ENCODE measurements around the gene TNFAIP8L1.

The TNFAIP8L1 gene

GRCh38 chr19:4598712-4599111, 40.6 kb upstream of the TNFAIP8L1 start:
- no CpG with 5 or more reads among the region's 17 CpGs for WGBS, 2 donors (ENCODE audit: extremely low coverage in 2 of 2, insufficient read length in 2 of 2, insufficient replicate concordance in 1 of 2)
- peak overlapping the region; percentile 94 for H2BK5ac ChIP-seq (ENCODE audit: low read length)
- peak overlapping the region; percentile 85 for H3K23ac ChIP-seq (ENCODE audit: low read depth, low read length, poor library complexity)
- no peaks in the 10 kb centered on the region for H3K27me3 ChIP-seq (ENCODE audit: control insufficient read depth in 3 of 3, insufficient read depth in 3 of 3, low read depth in 1 of 3, low read length in 3 of 3)
- H3K4me3 ChIP-seq (ENCODE audit: low read length in 2 of 2): peak overlapping the region in 1 of 2 donors; percentile 44
- no peak for DNase-seq (ENCODE audit: low spot score)
- peak overlapping the region; percentile 99 for H3K18ac ChIP-seq (ENCODE audit: low read length)
- peak overlapping the region; percentile 46 for H2BK15ac ChIP-seq (ENCODE audit: low read length)
- H3K4me2 ChIP-seq (ENCODE audit: insufficient read depth, low read length, poor library complexity, severe bottlenecking): peak overlapping the region; percentile 97
- peak overlapping the region; percentile 90 for H2AK5ac ChIP-seq (ENCODE audit: low read depth, low read length)
- H3K9me3 ChIP-seq (replicated peaks in 1 of 2; ENCODE audit: control insufficient read depth in 2 of 2, insufficient read depth in 1 of 2, low read depth in 1 of 2, low read length in 2 of 2): peaks cover 0 to 2% of the 10 kb centered on the region in 2 donors
- H3K14ac ChIP-seq (ENCODE audit: low read length): peak overlapping the region; percentile 82
- peaks cover 8 to 13% of the 10 kb centered on the region in 2 donors for H3K4me1 ChIP-seq (ENCODE audit: control insufficient read depth in 2 of 2, insufficient read depth in 1 of 2, low read depth in 1 of 2, low read length in 2 of 2)
- H4K91ac ChIP-seq (ENCODE audit: low read depth, low read length, poor library complexity): no peak overlapping the region
- peaks cover 3% of the 10 kb centered on the region for H3K79me1 ChIP-seq (ENCODE audit: low read depth, low read length)
- H2BK12ac ChIP-seq (ENCODE audit: low read length): no peak overlapping the region
- no peak overlapping the region for H4K8ac ChIP-seq (ENCODE audit: low read depth, low read length)
- H3K9ac ChIP-seq (ENCODE audit: low read depth, low read length, poor library complexity): peak overlapping the region; percentile 81
- H3K4ac ChIP-seq (ENCODE audit: low read length): peak overlapping the region; percentile 89
- H3K27ac ChIP-seq (replicated peaks; ENCODE audit: low read length): peak overlapping the region; percentile 86
- no peaks in the 10 kb centered on the region for H3K36me3 ChIP-seq (replicated peaks in 1 of 2; ENCODE audit: control insufficient read depth in 2 of 2, insufficient read depth in 2 of 2, low read length in 2 of 2)
- peak overlapping the region; percentile 96 for H2AFZ ChIP-seq (ENCODE audit: low read length)
- H2BK120ac ChIP-seq (ENCODE audit: low read depth, low read length): peak overlapping the region; percentile 76

- Histone ChIP-seq H3K4me3 (ENCODE audit: low read length in 2 of 2) (no peak overlapping the region), H3K14ac (ENCODE audit: low read length) (no peak overlapping the region), H2BK15ac (ENCODE audit: low read length) (peak overlapping the region; percentile 96), H3K27me3 (ENCODE audit: control insufficient read depth in 3 of 3, insufficient read depth in 3 of 3, low read depth in 1 of 3, low read length in 3 of 3) (no peaks in the 10 kb centered on the region), H2BK5ac (ENCODE audit: low read length) (peak overlapping the region; percentile 88), H3K23ac (ENCODE audit: low read depth, low read length, poor library complexity) (no peak overlapping the region), H3K4me1 (ENCODE audit: control insufficient read depth in 2 of 2, insufficient read depth in 1 of 2, low read depth in 1 of 2, low read length in 2 of 2) (peaks cover 8 to 9% of the 10 kb centered on the region in 2 donors), H2AK5ac (ENCODE audit: low read depth, low read length) (peak overlapping the region; percentile 30), H4K8ac (ENCODE audit: low read depth, low read length) (no peak overlapping the region), H2BK120ac (ENCODE audit: low read depth, low read length) (peak overlapping the region; percentile 24), H2BK12ac (ENCODE audit: low read length) (peak overlapping the region; percentile 63), H3K18ac (ENCODE audit: low read length) (peak overlapping the region; percentile 81), H3K27ac (replicated peaks; ENCODE audit: low read length) (peak overlapping the region; percentile 46), H3K79me1 (ENCODE audit: low read depth, low read length) (peaks cover 3% of the 10 kb centered on the region), H3K9me3 (replicated peaks in 1 of 2; ENCODE audit: control insufficient read depth in 2 of 2, insufficient read depth in 1 of 2, low read depth in 1 of 2, low read length in 2 of 2) (peaks cover 0 to 2% of the 10 kb centered on the region in 2 donors), H3K36me3 (replicated peaks in 1 of 2; ENCODE audit: control insufficient read depth in 2 of 2, insufficient read depth in 2 of 2, low read length in 2 of 2) (no peaks in the 10 kb centered on the region), H4K91ac (ENCODE audit: low read depth, low read length, poor library complexity) (no peak overlapping the region), H2AFZ (ENCODE audit: low read length) (no peak overlapping the region), H3K4me2 (ENCODE audit: insufficient read depth, low read length, poor library complexity, severe bottlenecking) (no peak overlapping the region), H3K9ac (ENCODE audit: low read depth, low read length, poor library complexity) (no peak overlapping the region), H3K4ac (ENCODE audit: low read length) (no peak overlapping the region)
- no CpG with 5 or more reads among the region's 10 CpGs for WGBS, 2 donors (ENCODE audit: extremely low coverage in 2 of 2, insufficient read length in 2 of 2, insufficient replicate concordance in 1 of 2)
- no peak for DNase-seq (ENCODE audit: low spot score)
Observed at GRCh38 chr19:4600082-4600481, 39.2 kb upstream of the TNFAIP8L1 start.

GRCh38 chr19:4600893-4601292, 38.4 kb upstream of the TNFAIP8L1 start:
- Histone ChIP-seq H3K27ac (replicated peaks; ENCODE audit: low read length) (no peak overlapping the region), H3K4me3 (ENCODE audit: low read length in 2 of 2) (no peak overlapping the region), H3K23ac (ENCODE audit: low read depth, low read length, poor library complexity) (no peak overlapping the region), H2AFZ (ENCODE audit: low read length) (no peak overlapping the region), H3K14ac (ENCODE audit: low read length) (no peak overlapping the region), H3K79me1 (ENCODE audit: low read depth, low read length) (peaks cover 3% of the 10 kb centered on the region), H2BK15ac (ENCODE audit: low read length) (peak overlapping the region; percentile 1), H2BK5ac (ENCODE audit: low read length) (no peak overlapping the region), H2AK5ac (ENCODE audit: low read depth, low read length) (no peak overlapping the region), H3K9me3 (replicated peaks in 1 of 2; ENCODE audit: control insufficient read depth in 2 of 2, insufficient read depth in 1 of 2, low read depth in 1 of 2, low read length in 2 of 2) (peaks cover 0 to 2% of the 10 kb centered on the region in 2 donors), H3K4me1 (ENCODE audit: control insufficient read depth in 2 of 2, insufficient read depth in 1 of 2, low read depth in 1 of 2, low read length in 2 of 2) (peaks cover 8 to 9% of the 10 kb centered on the region in 2 donors), H4K91ac (ENCODE audit: low read depth, low read length, poor library complexity) (no peak overlapping the region), H4K8ac (ENCODE audit: low read depth, low read length) (no peak overlapping the region), H3K18ac (ENCODE audit: low read length) (no peak overlapping the region), H3K4ac (ENCODE audit: low read length) (no peak overlapping the region), H3K9ac (ENCODE audit: low read depth, low read length, poor library complexity) (no peak overlapping the region), H2BK120ac (ENCODE audit: low read depth, low read length) (no peak overlapping the region), H3K36me3 (replicated peaks in 1 of 2; ENCODE audit: control insufficient read depth in 2 of 2, insufficient read depth in 2 of 2, low read length in 2 of 2) (no peaks in the 10 kb centered on the region), H2BK12ac (ENCODE audit: low read length) (no peak overlapping the region), H3K27me3 (ENCODE audit: control insufficient read depth in 3 of 3, insufficient read depth in 3 of 3, low read depth in 1 of 3, low read length in 3 of 3) (no peaks in the 10 kb centered on the region), H3K4me2 (ENCODE audit: insufficient read depth, low read length, poor library complexity, severe bottlenecking) (no peak overlapping the region)
- WGBS, 2 donors (ENCODE audit: extremely low coverage in 2 of 2, insufficient read length in 2 of 2, insufficient replicate concordance in 1 of 2): no CpG with 5 or more reads among the region's 5 CpGs
- DNase-seq (ENCODE audit: low spot score): no peak

- DNase-seq (ENCODE audit: low spot score): no peak
- no peak overlapping the region for H2BK5ac ChIP-seq (ENCODE audit: low read length)
- peak overlapping the region; percentile 60 for H3K9ac ChIP-seq (ENCODE audit: low read depth, low read length, poor library complexity)
- H2AFZ ChIP-seq (ENCODE audit: low read length): no peak overlapping the region
- H4K91ac ChIP-seq (ENCODE audit: low read depth, low read length, poor library complexity): no peak overlapping the region
- H3K9me3 ChIP-seq (replicated peaks in 1 of 2; ENCODE audit: control insufficient read depth in 2 of 2, insufficient read depth in 1 of 2, low read depth in 1 of 2, low read length in 2 of 2): peaks cover 0 to 2% of the 10 kb centered on the region in 2 donors
- 100% methylated on average over 2 to 5 of the region's 5 CpGs for WGBS, 2 donors (ENCODE audit: extremely low coverage in 2 of 2, insufficient read length in 2 of 2, insufficient replicate concordance in 1 of 2)
- H2BK12ac ChIP-seq (ENCODE audit: low read length): no peak overlapping the region
- no peak overlapping the region for H2AK5ac ChIP-seq (ENCODE audit: low read depth, low read length)
- H3K27me3 ChIP-seq (ENCODE audit: control insufficient read depth in 3 of 3, insufficient read depth in 3 of 3, low read depth in 1 of 3, low read length in 3 of 3): no peaks in the 10 kb centered on the region
- H2BK120ac ChIP-seq (ENCODE audit: low read depth, low read length): no peak overlapping the region
- no peak overlapping the region for H3K4ac ChIP-seq (ENCODE audit: low read length)
- H4K8ac ChIP-seq (ENCODE audit: low read depth, low read length): no peak overlapping the region
- H3K4me1 ChIP-seq (ENCODE audit: control insufficient read depth in 2 of 2, insufficient read depth in 1 of 2, low read depth in 1 of 2, low read length in 2 of 2): peaks cover 6 to 12% of the 10 kb centered on the region in 2 donors
- H3K79me1 ChIP-seq (ENCODE audit: low read depth, low read length): peaks cover 3% of the 10 kb centered on the region
- no peak overlapping the region for H3K4me3 ChIP-seq (ENCODE audit: low read length in 2 of 2)
- no peak overlapping the region for H3K18ac ChIP-seq (ENCODE audit: low read length)
- no peak overlapping the region for H3K27ac ChIP-seq (replicated peaks; ENCODE audit: low read length)
- no peak overlapping the region for H3K14ac ChIP-seq (ENCODE audit: low read length)
- no peak overlapping the region for H2BK15ac ChIP-seq (ENCODE audit: low read length)
- no peak overlapping the region for H3K23ac ChIP-seq (ENCODE audit: low read depth, low read length, poor library complexity)
- no peaks in the 10 kb centered on the region for H3K36me3 ChIP-seq (replicated peaks in 1 of 2; ENCODE audit: control insufficient read depth in 2 of 2, insufficient read depth in 2 of 2, low read length in 2 of 2)
- H3K4me2 ChIP-seq (ENCODE audit: insufficient read depth, low read length, poor library complexity, severe bottlenecking): no peak overlapping the region
Observed at GRCh38 chr19:4602173-4602788, 37.0 kb upstream of the TNFAIP8L1 start.

Data from neuronal stem cell (in vitro differentiated cells).